Inflammatory macrophage treated with lipopolysaccharide for 4 hours (primary cell): ENCODE data around the gene FDX2.

Source experiments
- DNase-seq: peaks from one replicate; pipeline ENCODE4 v3.0.0-alpha.2; 2020

FDX2 gene

GRCh38 chr19:10299545-10300458 is 16.0 kb downstream of the FDX2 start:
- DNase-seq: peak; percentile 71

GRCh38 chr19:10295847-10296591 is 19.8 kb downstream of the FDX2 start:
- no peak for DNase-seq

- peak; percentile 55 for DNase-seq
Measured at GRCh38 chr19:10295305-10295846, 20.4 kb downstream of the FDX2 start.

GRCh38 chr19:10294368-10294697 is 21.5 kb downstream of the FDX2 start:
- DNase-seq: no peak

- DNase-seq: no peak
Measured at GRCh38 chr19:10293637-10294367, 22.0 kb downstream of the FDX2 start.

- peak; percentile 24 for DNase-seq
Measured at GRCh38 chr19:10292789-10293636, 22.8 kb downstream of the FDX2 start.

GRCh38 chr19:10292206-10292788 is 23.5 kb downstream of the FDX2 start:
- DNase-seq: peak; percentile 91

GRCh38 chr19:10291554-10292205 is 24.1 kb downstream of the FDX2 start:
- no peak for DNase-seq

GRCh38 chr19:10290876-10291553 is 24.8 kb downstream of the FDX2 start:
- peak; percentile 58 for DNase-seq

- DNase-seq: no peak
Measured at GRCh38 chr19:10290357-10290875, 25.4 kb downstream of the FDX2 start.

GRCh38 chr19:10289836-10290356 is 25.9 kb downstream of the FDX2 start, which contains the start of gene ICAM5:
Gene ICAM5, plus strand, starts transcription at chr19:10289952. Its CDS starts 92 bp downstream, at chr19:10290044.
- DNase-seq: peak; percentile 35

GRCh38 chr19:10289167-10289835 is 26.5 kb downstream of the FDX2 start:
- DNase-seq: peak; percentile 61

GRCh38 chr19:10288662-10289166 is 27.1 kb downstream of the FDX2 start:
- peak; percentile 66 for DNase-seq

GRCh38 chr19:10286803-10287737 is 28.7 kb downstream of the FDX2 start, which contains the start of gene ICAM4:
Gene ICAM4, plus strand, starts transcription at chr19:10286955. Its CDS starts 58 bp downstream, at chr19:10287013.
- DNase-seq: peak; percentile 74

GRCh38 chr19:10285393-10285792 is 30.4 kb downstream of the FDX2 start:
- no peak for DNase-seq

- no peak for DNase-seq
Measured at GRCh38 chr19:10284960-10285278, 30.9 kb downstream of the FDX2 start.

GRCh38 chr19:10284065-10284959 is 31.5 kb downstream of the FDX2 start:
- DNase-seq: no peak
